ENCODE measurements around the gene IGF2BP2. TPM values are rescaled to one million over a fixed set of nuclear protein-coding genes. Genes with fewer than 3 reads are reported as not detected.

IGF2BP2 gene
- total and polyA plus RNA-seq, 4 donors = 7.8 to 92.6 (median 11.8) TPM

GRCh38 chr3:185709251-185709955 is 115.4 kb downstream of the IGF2BP2 start:
- H3K4me3 ChIP-seq = no peak overlapping the region
- no peak overlapping the region for H3K27ac ChIP-seq (ENCODE audit: low read depth in 1 of 2, low read length in 1 of 2)
- H3K4me1 ChIP-seq (ENCODE audit: control insufficient read depth in 5 of 5, insufficient read depth in 5 of 5, low read length in 5 of 5) = peaks cover 0 to 8% (median 3%) of the 10 kb centered on the region in 5 donors
- DNase-seq = no peak
- H3K36me3 ChIP-seq (ENCODE audit: control insufficient read depth in 4 of 4, insufficient read depth in 4 of 4, low read length in 4 of 4) = no peaks in the 10 kb centered on the region
- no peaks in the 10 kb centered on the region for H3K9me3 ChIP-seq (ENCODE audit: control insufficient read depth in 4 of 4, insufficient read depth in 3 of 4, low read length in 3 of 4)
- ATAC-seq (ENCODE audit: insufficient read depth, low FRiP score) = no peak
- TF ChIP-seq CTCF (IDR thresholded peaks at IDR 0.05; ENCODE audit: control extremely low read depth, extremely low read depth) = no peak
- H3K27me3 ChIP-seq (ENCODE audit: control insufficient read depth in 3 of 3, insufficient read depth in 3 of 3, low read length in 2 of 3) = no peaks in the 10 kb centered on the region
- no peak overlapping the region for H3K9ac ChIP-seq (ENCODE audit: insufficient read depth in 1 of 2, low read length in 2 of 2)
- 51 to 57% methylated on average over 6 of the region's 6 CpGs for WGBS, 2 donors

GRCh38 chr3:185708392-185708791 is 116.5 kb downstream of the IGF2BP2 start:
- TF ChIP-seq CTCF (IDR thresholded peaks at IDR 0.05; ENCODE audit: control extremely low read depth, extremely low read depth) = no peak
- Histone ChIP-seq H3K9ac (ENCODE audit: insufficient read depth in 1 of 2, low read length in 2 of 2) (no peak overlapping the region), H3K9me3 (ENCODE audit: control insufficient read depth in 4 of 4, insufficient read depth in 3 of 4, low read length in 3 of 4) (no peaks in the 10 kb centered on the region), H3K27me3 (ENCODE audit: control insufficient read depth in 3 of 3, insufficient read depth in 3 of 3, low read length in 2 of 3) (no peaks in the 10 kb centered on the region), H3K4me3 (no peak overlapping the region), H3K27ac (ENCODE audit: low read depth in 1 of 2, low read length in 1 of 2) (no peak overlapping the region), H3K4me1 (ENCODE audit: control insufficient read depth in 5 of 5, insufficient read depth in 5 of 5, low read length in 5 of 5) (peaks cover 0 to 13% (median 3%) of the 10 kb centered on the region in 5 donors), H3K36me3 (ENCODE audit: control insufficient read depth in 4 of 4, insufficient read depth in 4 of 4, low read length in 4 of 4) (no peaks in the 10 kb centered on the region)
- no peak for ATAC-seq (ENCODE audit: insufficient read depth, low FRiP score)
- 96 to 97% methylated on average over 5 of the region's 5 CpGs for WGBS, 2 donors
- DNase-seq = no peak

- no peak for ATAC-seq (ENCODE audit: insufficient read depth, low FRiP score)
These were observed 119.3 kb downstream of the IGF2BP2 start for GRCh38 chr3:185705498-185705897.

More at GRCh38 chr3:185705498-185705897, 119.3 kb downstream of the IGF2BP2 start:
- DNase-seq = no peak
- no peaks in the 10 kb centered on the region for H3K27me3 ChIP-seq (ENCODE audit: control insufficient read depth in 3 of 3, insufficient read depth in 3 of 3, low read length in 2 of 3)
- peaks cover 7 to 20% (median 14%) of the 10 kb centered on the region in 5 donors for H3K4me1 ChIP-seq (ENCODE audit: control insufficient read depth in 5 of 5, insufficient read depth in 5 of 5, low read length in 5 of 5)
- H3K27ac ChIP-seq (ENCODE audit: low read depth in 1 of 2, low read length in 1 of 2) = no peak overlapping the region
- no peaks in the 10 kb centered on the region for H3K36me3 ChIP-seq (ENCODE audit: control insufficient read depth in 4 of 4, insufficient read depth in 4 of 4, low read length in 4 of 4)
- TF ChIP-seq CTCF (IDR thresholded peaks at IDR 0.05; ENCODE audit: control extremely low read depth, extremely low read depth) = no peak
- H3K4me3 ChIP-seq = no peak overlapping the region
- H3K9me3 ChIP-seq (ENCODE audit: control insufficient read depth in 4 of 4, insufficient read depth in 3 of 4, low read length in 3 of 4) = no peaks in the 10 kb centered on the region
- H3K9ac ChIP-seq (ENCODE audit: insufficient read depth in 1 of 2, low read length in 2 of 2) = no peak overlapping the region
